GM12875 (cell line): ENCODE measurements around the gene SYTL2.

Experiments
- H3K4me3 ChIP-seq: one replicate; pipeline ENCODE4 v1.5.1; 2011; ENCODE audit warnings: low read depth, low read length, control low read depth
- CTCF ChIP-seq: IDR thresholded peaks from 2 replicates; pipeline ENCODE4 v1.5.1; 2011; ENCODE audit warnings: low read depth, mild to moderate bottlenecking, control low read depth, inconsistent platforms, low read length, moderate library complexity, borderline replicate concordance; ENCODE audit not compliant: insufficient read depth

Gene SYTL2

GRCh38 chr11:85718126-85718943 is 92.6 kb downstream of the SYTL2 start:
- no peak for TF ChIP-seq CTCF
- H3K4me3 ChIP-seq, result no peak overlapping the region

- H3K4me3 ChIP-seq, result no peak overlapping the region
- no peak for TF ChIP-seq CTCF
Measured at GRCh38 chr11:85717429-85717828, 93.5 kb downstream of the SYTL2 start.

GRCh38 chr11:85712953-85713352 is 98.0 kb downstream of the SYTL2 start:
- TF ChIP-seq CTCF, result no peak
- H3K4me3 ChIP-seq, result no peak overlapping the region

GRCh38 chr11:85710917-85711316 is 100.0 kb downstream of the SYTL2 start:
- no peak for TF ChIP-seq CTCF
- H3K4me3 ChIP-seq, result no peak overlapping the region

GRCh38 chr11:85709941-85710702 is 100.8 kb downstream of the SYTL2 start:
- no peak for TF ChIP-seq CTCF
- no peak overlapping the region for H3K4me3 ChIP-seq

- no peak for TF ChIP-seq CTCF
Measured at GRCh38 chr11:85705800-85706199, 105.1 kb downstream of the SYTL2 start.

More at GRCh38 chr11:85705800-85706199, 105.1 kb downstream of the SYTL2 start:
- no peak overlapping the region for H3K4me3 ChIP-seq
